H1 (cell line): Measurements from ENCODE around the gene C2CD5. TPM values are rescaled to one million over a fixed set of nuclear protein-coding genes. Genes with fewer than 3 reads are reported as not detected.

Experiments used
- CTCF ChIA-PET: fragments of 300-600 bp; sonication (Branson Sonifier 250); formaldehyde crosslinking; loops from one replicate; lab custom pipeline; 2021; ENCODE audit not compliant: partially characterized antibody; lab: Charles Lee
- POLR2A ChIA-PET: fragments of 300-600 bp; sonication (Branson Sonifier 250); formaldehyde crosslinking; loops from one replicate; lab custom pipeline; 2021; ENCODE audit warnings: inconsistent platforms; ENCODE audit not compliant: partially characterized antibody; lab: Charles Lee
- DNase-seq, 2 experiments: peaks; one replicate each; pipeline versions ENCODE4 v3.0.0 to v3.0.0-alpha.2; 2010 to 2022; ENCODE audit warnings: low spot score in 2 of 2, low read depth in 1 of 2, mixed read lengths in 1 of 2
- FAIRE-seq: peaks from 2 replicates; lab custom pipeline; 2011; peaks lifted over from hg19 to GRCh38; lab: Jason Lieb, UNC
- H2AFZ ChIP-seq: 2 replicates; pipeline ENCODE4 v1.8.1; 2012; ENCODE audit warnings: low read length, inconsistent platforms
- H2AK5ac ChIP-seq: 2 replicates; pipeline ENCODE4 v1.6.1; 2013; ENCODE audit warnings: low read depth, low read length
- H2BK120ac ChIP-seq: replicated peaks from 2 replicates; pipeline ENCODE3; 2013; ENCODE audit warnings: low read depth, low read length, inconsistent platforms
- H2BK12ac ChIP-seq: 2 replicates; pipeline ENCODE4 v1.6.1; 2013; ENCODE audit warnings: low read depth, low read length
- H2BK15ac ChIP-seq: 2 replicates; pipeline ENCODE4 v1.6.1; 2013; ENCODE audit warnings: low read length
- H2BK20ac ChIP-seq: 2 replicates; pipeline ENCODE4 v1.6.1; 2013; ENCODE audit warnings: low read length
- H2BK5ac ChIP-seq: 2 replicates; pipeline ENCODE4 v1.6.1; 2013; ENCODE audit warnings: low read depth, low read length
- H3K14ac ChIP-seq: 2 replicates; pipeline ENCODE4 v1.6.1; 2013; ENCODE audit warnings: inconsistent platforms; ENCODE audit not compliant: insufficient read length
- H3K18ac ChIP-seq: 2 replicates; pipeline ENCODE4 v1.6.1; 2013; ENCODE audit warnings: low read length; ENCODE audit errors: extremely low read depth
- H3K23ac ChIP-seq: 2 replicates; pipeline ENCODE4 v1.6.1; 2013; ENCODE audit warnings: inconsistent platforms; ENCODE audit not compliant: insufficient read length
- H3K23me2 ChIP-seq: 2 replicates; pipeline ENCODE4 v1.6.1; 2013; ENCODE audit warnings: low read depth, low read length
- H3K27ac ChIP-seq: 2 replicates; pipeline ENCODE4 v1.6.1; 2011; ENCODE audit warnings: low read depth, low read length, inconsistent platforms
- H3K27me3 ChIP-seq, 4 experiments: replicated peaks in 1 of 4; 1 replicate in 1 of 4; 2 replicates in 3 of 4; pipeline versions ENCODE4 v1.6.1 to v1.8.1; 2011 to 2013; ENCODE audit warnings: low read length in 3 of 4, mild to moderate bottlenecking in 3 of 4, inconsistent platforms in 2 of 4, mixed read lengths in 2 of 4, moderate library complexity in 1 of 4; ENCODE audit not compliant: control insufficient read depth in 3 of 4, insufficient read depth in 3 of 4; ENCODE audit errors: extremely low read depth in 1 of 4
- H3K36me3 ChIP-seq, 4 experiments: 2 replicates each; pipeline versions ENCODE4 v1.6.1 to v1.8.1; 2011 to 2013; ENCODE audit warnings: mild to moderate bottlenecking in 4 of 4, low read length in 3 of 4, moderate library complexity in 2 of 4, control low read depth in 1 of 4, inconsistent platforms in 1 of 4; ENCODE audit not compliant: insufficient read depth in 4 of 4, control insufficient read depth in 2 of 4
- H3K4ac ChIP-seq: replicated peaks from 2 replicates; pipeline ENCODE3; 2013; ENCODE audit warnings: low read length, low read depth, mixed read lengths, inconsistent platforms; ENCODE audit not compliant: insufficient read length
- H3K4me1 ChIP-seq, 4 experiments: replicated peaks in 1 of 4; 1 replicate in 1 of 4; 2 replicates in 3 of 4; pipeline versions ENCODE4 v1.6.1 to v1.8.1; 2011 to 2013; ENCODE audit warnings: low read length in 3 of 4, inconsistent platforms in 2 of 4, mixed read lengths in 1 of 4; ENCODE audit not compliant: insufficient read depth in 4 of 4, control insufficient read depth in 3 of 4
- H3K4me2 ChIP-seq, 2 experiments: 2 replicates each; pipeline versions ENCODE4 v1.6.1 to v1.8.1; 2011 to 2013; ENCODE audit warnings: low read depth in 2 of 2, low read length in 2 of 2, control low read depth in 1 of 2, inconsistent platforms in 1 of 2, mild to moderate bottlenecking in 1 of 2; ENCODE audit not compliant: insufficient read depth in 1 of 2
- H3K4me3 ChIP-seq, 4 experiments: fragments of 200-600, 300-600 bp in 1 of 4; sonication (generic), shearing (Covaris generic), sonication (Bioruptor Twin) in 1 of 4; 2 replicates each; pipeline versions ENCODE4 v1.5.1 to v1.8.1; 2011 to 2016; ENCODE audit warnings: low read length in 4 of 4, low read depth in 3 of 4, control low read depth in 2 of 4, inconsistent platforms in 2 of 4, mild to moderate bottlenecking in 2 of 4, mixed read lengths in 1 of 4, moderate library complexity in 1 of 4; ENCODE audit not compliant: insufficient read depth in 2 of 4; ENCODE audit errors: extremely low read depth in 1 of 4
- H3K56ac ChIP-seq: replicated peaks from 2 replicates; pipeline ENCODE3; 2013; ENCODE audit warnings: low read depth, mild to moderate bottlenecking, mixed read lengths, low read length, inconsistent platforms; ENCODE audit not compliant: insufficient read length
- H3K79me1 ChIP-seq: 2 replicates; pipeline ENCODE4 v1.6.1; 2013; ENCODE audit warnings: low read depth, low read length, control low read depth
- H3K79me2 ChIP-seq, 2 experiments: 2 replicates each; pipeline versions ENCODE4 v1.6.1 to v1.8.1; 2012 to 2013; ENCODE audit warnings: low read length in 2 of 2, mild to moderate bottlenecking in 2 of 2, inconsistent platforms in 1 of 2; ENCODE audit not compliant: insufficient read depth in 2 of 2, control insufficient read depth in 1 of 2
- H3K9ac ChIP-seq, 4 experiments: replicated peaks in 1 of 4; 1 replicate in 1 of 4; 2 replicates in 3 of 4; pipeline versions ENCODE4 v1.6.1 to v1.8.1; 2011 to 2013; ENCODE audit warnings: low read depth in 3 of 4, low read length in 3 of 4, control low read depth in 2 of 4, mild to moderate bottlenecking in 2 of 4, moderate library complexity in 2 of 4, inconsistent platforms in 1 of 4; ENCODE audit errors: extremely low read depth in 1 of 4
- H3K9me3 ChIP-seq, 2 experiments: 2 replicates each; pipeline versions ENCODE4 v1.6.1 to v1.8.1; 2012 to 2013; ENCODE audit warnings: mild to moderate bottlenecking in 2 of 2, moderate library complexity in 2 of 2, control low read depth in 1 of 2, inconsistent platforms in 1 of 2, low read depth in 1 of 2, low read length in 1 of 2, mixed read lengths in 1 of 2; ENCODE audit not compliant: insufficient read depth in 2 of 2
- H4K20me1 ChIP-seq, 2 experiments: replicated peaks in 1 of 2; 2 replicates each; pipeline versions ENCODE3 to v1.8.1; 2011 to 2013; ENCODE audit warnings: inconsistent platforms in 2 of 2, low read length in 2 of 2, mild to moderate bottlenecking in 1 of 2; ENCODE audit not compliant: insufficient read depth in 2 of 2, control insufficient read depth in 1 of 2
- H4K5ac ChIP-seq: 2 replicates; pipeline ENCODE4 v1.6.1; 2013; ENCODE audit warnings: low read length, low read depth, mixed read lengths, inconsistent platforms; ENCODE audit not compliant: insufficient read length
- H4K8ac ChIP-seq: 2 replicates; pipeline ENCODE4 v1.8.0; 2013; ENCODE audit warnings: mild to moderate bottlenecking, moderate library complexity, low read length, inconsistent platforms; ENCODE audit not compliant: insufficient read depth; ENCODE audit errors: extremely low read depth
- H4K91ac ChIP-seq: replicated peaks from 2 replicates; pipeline ENCODE3; 2013; ENCODE audit warnings: low read length, mixed read lengths, inconsistent platforms; ENCODE audit not compliant: insufficient read length
- CBX8 ChIP-seq: fragments of 300-800, 300-1000 bp; sonication (generic); IDR thresholded peaks from 2 replicates; pipeline ENCODE4 v1.7.1; 2016; ENCODE audit warnings: low read depth, low read length, borderline replicate concordance
- POU5F1 ChIP-seq: IDR thresholded peaks from 2 replicates; pipeline ENCODE4 v1.6.1; 2011; ENCODE audit warnings: low read depth, mild to moderate bottlenecking, low read length, moderate library complexity
- WGBS, 2 experiments: shearing (Covaris generic) in 1 of 2; methylation state at CpG; one replicate each; pipeline versions ENCODE4 v1.1.6 to v1.1.7; 2013 to 2015; ENCODE audit warnings: low lambda C conversion rate in 2 of 2, mixed read lengths in 2 of 2, inconsistent platforms in 1 of 2, low coverage in 1 of 2, missing lambda C conversion rate in 1 of 2; ENCODE audit not compliant: insufficient replicate concordance in 2 of 2, insufficient coverage in 1 of 2, insufficient read length in 1 of 2; ENCODE audit errors: extremely low coverage in 1 of 2, missing lambda C conversion rate in 1 of 2; 5-methylcytosine and 5-hydroxymethylcytosine counted together
- polyA plus RNA-seq, 7 experiments: library from polyadenylated mRNA; depleted of rRNA in 3 of 7; stranded (reverse) in 5 of 7; unstranded in 2 of 7; fragments of >200 nt in 5 of 7; fragments of 200-250 nt in 2 of 7; gene quantifications; 1 replicate in 5 of 7; 2 replicates in 1 of 7; 4 replicates in 1 of 7; pipeline versions ENCODE4 v1.2.1 to v1.2.3, GENCODE V29; 2011 to 2013; ENCODE audit warnings: missing spikeins in 2 of 7, mixed read lengths in 2 of 7
- total RNA-seq: library from RNA; stranded (reverse); fragmentation: NEBNext Ultra II Directional; extraction: Animal tissue kit (Norgen Biotek cat#: 25700); gene quantifications from 2 replicates; pipeline ENCODE4 v1.2.1, GENCODE V29; 2021

C2CD5 gene
- total and polyA plus RNA-seq, 2 of the 8 experiments (the other 6 are each of a cell fraction or from before 2014, with no cell fraction given), result 21.9 to 45.9 TPM

DNA sequence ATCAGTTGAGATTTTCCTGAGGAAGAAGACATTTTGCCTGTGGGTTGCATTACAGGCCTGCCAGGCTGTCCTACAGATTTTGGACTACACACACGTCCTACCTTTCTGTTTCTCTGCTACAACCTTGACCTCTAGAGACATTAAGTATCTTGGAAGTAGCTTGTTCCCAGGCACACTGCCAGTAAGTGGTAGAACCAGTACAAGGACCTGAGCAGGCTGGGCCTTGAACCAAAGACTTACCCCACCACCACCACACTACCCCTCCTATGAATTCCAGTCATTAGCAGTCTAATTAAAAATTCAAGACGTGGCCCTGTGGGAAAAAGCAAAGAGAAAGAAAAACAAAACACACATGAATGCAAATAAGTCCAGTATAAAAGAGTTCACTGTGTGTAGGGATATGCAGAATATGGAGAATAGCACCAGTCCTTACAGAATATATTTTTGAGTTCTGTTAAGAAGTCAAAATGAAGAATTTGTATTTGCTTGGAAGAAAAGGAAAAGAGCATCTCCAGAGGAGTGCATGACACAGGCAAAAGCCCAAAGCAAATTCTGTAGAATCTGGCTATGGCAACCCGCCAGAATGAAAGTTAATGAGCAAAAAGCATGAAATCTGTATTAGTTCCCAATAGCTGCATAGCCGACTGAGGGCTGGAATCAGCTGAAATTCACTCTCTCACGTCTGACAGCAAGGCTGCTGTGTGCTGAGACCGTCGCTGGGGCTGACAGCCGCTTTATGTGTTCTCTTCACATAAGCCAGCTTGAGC is 135.5 kb downstream of the C2CD5 start:
- H2BK120ac ChIP-seq, result no peak overlapping the region
- H3K27me3 ChIP-seq, result no peaks in the 10 kb centered on the region
- no peak overlapping the region for H3K4me3 ChIP-seq
- H3K14ac ChIP-seq, result no peak overlapping the region
- no peak overlapping the region for H2BK5ac ChIP-seq
- 87% methylated on average over 8 of the region's 8 CpGs; no CpG with 5 or more reads in 1 of the 2 experiments for WGBS, 2 experiments
- H3K18ac ChIP-seq, result no peak overlapping the region
- H3K23ac ChIP-seq, result no peak overlapping the region
- no peaks in the 10 kb centered on the region for H3K36me3 ChIP-seq
- H3K4me2 ChIP-seq, result no peak overlapping the region
- H3K79me1 ChIP-seq, result no peaks in the 10 kb centered on the region
- H2AFZ ChIP-seq, result no peak overlapping the region
- H3K4me1 ChIP-seq, result no peaks in the 10 kb centered on the region
- H2BK12ac ChIP-seq, result no peak overlapping the region
- H3K27ac ChIP-seq, result no peak overlapping the region
- no peak overlapping the region for H4K5ac ChIP-seq
- no peaks in the 10 kb centered on the region for H3K23me2 ChIP-seq
- no peak overlapping the region for H2BK15ac ChIP-seq
- H2BK20ac ChIP-seq, result no peak overlapping the region
- no peak for TF ChIP-seq CBX8
- no peak for TF ChIP-seq POU5F1
- FAIRE-seq (no peak), DNase-seq (no peak)
- no peak overlapping the region for H4K91ac ChIP-seq
- H4K20me1 ChIP-seq, result no peaks in the 10 kb centered on the region
- H3K4ac ChIP-seq, result no peak overlapping the region
- H3K9ac ChIP-seq, result no peak overlapping the region
- ChIA-PET CTCF (interaction anchor here (1.3 kb wide), 2 partner anchors 35 to 308 kb away, joined by 3 read pairs; no protein-coding TSS in a partner anchor), POLR2A (interaction anchor here (0.7 kb wide), 1 partner anchor 698 kb away, joined by 3 read pairs; no protein-coding TSS in a partner anchor)
- no peak overlapping the region for H3K56ac ChIP-seq
- H2AK5ac ChIP-seq, result no peak overlapping the region
- H4K8ac ChIP-seq, result no peak overlapping the region
- H3K79me2 ChIP-seq, result no peaks in the 10 kb centered on the region
- H3K9me3 ChIP-seq, result no peaks in the 10 kb centered on the region; a peak in 1 of 4 replicates
